WTC11 (cell line): ENCODE measurements around the gene TMCC1.

Experiments used
- CREM ChIP-seq: sonication (generic); formaldehyde crosslinking; IDR thresholded peaks from 2 replicates; pipeline ENCODE4 v1.8.1; 2022; ENCODE audit warnings: mild to moderate bottlenecking, missing genetic modification reagents, moderate library complexity
- ELF4 ChIP-seq: sonication (generic); formaldehyde crosslinking; IDR thresholded peaks from 2 replicates; pipeline ENCODE4 v1.8.1; 2022; ENCODE audit warnings: low read depth, mild to moderate bottlenecking, moderate library complexity, missing genetic modification reagents
- OVOL2 ChIP-seq: fragments of 250-450 bp; sonication (Bioruptor Pico); IDR thresholded peaks from 2 replicates; pipeline ENCODE4 v1.9.0; 2021; ENCODE audit warnings: mild to moderate bottlenecking, borderline replicate concordance
- SP1 ChIP-seq: sonication (generic); formaldehyde crosslinking; conservative IDR thresholded peaks from 2 replicates; pipeline ENCODE4 v1.8.1; 2022; ENCODE audit warnings: missing genetic modification reagents
- ZNF416 ChIP-seq: fragments of 250-450 bp; sonication (Bioruptor Pico); IDR thresholded peaks from 2 replicates; pipeline ENCODE4 v1.9.0; 2021; ENCODE audit warnings: mild to moderate bottlenecking, inconsistent platforms
- ZNF423 ChIP-seq: fragments of 250-450 bp; sonication (Bioruptor Pico); IDR thresholded peaks from 2 replicates; pipeline ENCODE4 v2.1.2; 2022; ENCODE audit warnings: mild to moderate bottlenecking, moderate library complexity
- TF ChIP-seq, protein P1 (sequence below): sonication (generic); formaldehyde crosslinking; IDR thresholded peaks from 2 replicates; pipeline ENCODE4 v1.8.0; 2022; ENCODE audit warnings: mild to moderate bottlenecking, missing genetic modification reagents
- TF ChIP-seq, protein P2 (sequence below): fragments of 200-600 bp; IDR thresholded peaks from 2 replicates; pipeline ENCODE4 v1.8.0; 2022; ENCODE audit warnings: antibody characterized with exemption
- TF ChIP-seq, protein P3 (sequence below): sonication (generic); formaldehyde crosslinking; IDR thresholded peaks from 2 replicates; pipeline ENCODE4 v1.8.1; 2022; ENCODE audit warnings: mild to moderate bottlenecking, missing genetic modification reagents, moderate library complexity, borderline replicate concordance
- TF ChIP-seq, protein P4 (sequence below): sonication (generic); formaldehyde crosslinking; IDR thresholded peaks from 2 replicates; pipeline ENCODE4 v1.8.0; 2022; ENCODE audit warnings: missing genetic modification reagents
- TF ChIP-seq, protein P5 (sequence below): sonication (generic); formaldehyde crosslinking; IDR thresholded peaks from 2 replicates; pipeline ENCODE4 v1.8.1; 2023; ENCODE audit warnings: mild to moderate bottlenecking, missing genetic modification reagents, borderline replicate concordance

DNA sequence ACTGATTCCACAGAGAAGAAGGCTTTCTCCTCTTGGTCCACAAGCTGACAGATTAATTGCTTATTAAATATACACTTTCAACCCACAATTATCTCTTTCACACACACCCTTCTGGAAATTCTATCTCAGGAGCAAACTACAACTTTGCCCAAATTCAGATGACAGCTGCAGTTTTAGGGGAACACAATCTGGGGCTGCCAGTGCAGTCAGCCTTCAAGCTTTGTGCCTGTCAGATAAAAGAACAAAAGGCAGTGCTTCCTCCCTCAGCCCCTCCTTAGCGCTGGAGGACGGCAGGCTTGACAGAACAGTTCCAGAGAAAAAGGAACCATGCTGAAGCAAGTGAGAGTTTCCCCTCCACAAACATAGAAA lies 99.6 kb downstream of the TMCC1 start:
- TF ChIP-seq, protein P1, sequence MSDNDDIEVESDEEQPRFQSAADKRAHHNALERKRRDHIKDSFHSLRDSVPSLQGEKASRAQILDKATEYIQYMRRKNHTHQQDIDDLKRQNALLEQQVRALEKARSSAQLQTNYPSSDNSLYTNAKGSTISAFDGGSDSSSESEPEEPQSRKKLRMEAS (CRISPR knock-in tag), result no peak
- TF ChIP-seq ZNF423 (CRISPR knock-in tag) (no peak), SP1 (CRISPR knock-in tag) (no peak), ELF4 (CRISPR knock-in tag) (no peak), ZNF416 (no peak), CREM (CRISPR knock-in tag) (no peak), OVOL2 (CRISPR knock-in tag) (no peak)
- TF ChIP-seq, protein P2, sequence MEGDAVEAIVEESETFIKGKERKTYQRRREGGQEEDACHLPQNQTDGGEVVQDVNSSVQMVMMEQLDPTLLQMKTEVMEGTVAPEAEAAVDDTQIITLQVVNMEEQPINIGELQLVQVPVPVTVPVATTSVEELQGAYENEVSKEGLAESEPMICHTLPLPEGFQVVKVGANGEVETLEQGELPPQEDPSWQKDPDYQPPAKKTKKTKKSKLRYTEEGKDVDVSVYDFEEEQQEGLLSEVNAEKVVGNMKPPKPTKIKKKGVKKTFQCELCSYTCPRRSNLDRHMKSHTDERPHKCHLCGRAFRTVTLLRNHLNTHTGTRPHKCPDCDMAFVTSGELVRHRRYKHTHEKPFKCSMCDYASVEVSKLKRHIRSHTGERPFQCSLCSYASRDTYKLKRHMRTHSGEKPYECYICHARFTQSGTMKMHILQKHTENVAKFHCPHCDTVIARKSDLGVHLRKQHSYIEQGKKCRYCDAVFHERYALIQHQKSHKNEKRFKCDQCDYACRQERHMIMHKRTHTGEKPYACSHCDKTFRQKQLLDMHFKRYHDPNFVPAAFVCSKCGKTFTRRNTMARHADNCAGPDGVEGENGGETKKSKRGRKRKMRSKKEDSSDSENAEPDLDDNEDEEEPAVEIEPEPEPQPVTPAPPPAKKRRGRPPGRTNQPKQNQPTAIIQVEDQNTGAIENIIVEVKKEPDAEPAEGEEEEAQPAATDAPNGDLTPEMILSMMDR, result no peak
- TF ChIP-seq, protein P3, sequence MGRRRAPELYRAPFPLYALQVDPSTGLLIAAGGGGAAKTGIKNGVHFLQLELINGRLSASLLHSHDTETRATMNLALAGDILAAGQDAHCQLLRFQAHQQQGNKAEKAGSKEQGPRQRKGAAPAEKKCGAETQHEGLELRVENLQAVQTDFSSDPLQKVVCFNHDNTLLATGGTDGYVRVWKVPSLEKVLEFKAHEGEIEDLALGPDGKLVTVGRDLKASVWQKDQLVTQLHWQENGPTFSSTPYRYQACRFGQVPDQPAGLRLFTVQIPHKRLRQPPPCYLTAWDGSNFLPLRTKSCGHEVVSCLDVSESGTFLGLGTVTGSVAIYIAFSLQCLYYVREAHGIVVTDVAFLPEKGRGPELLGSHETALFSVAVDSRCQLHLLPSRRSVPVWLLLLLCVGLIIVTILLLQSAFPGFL (CRISPR knock-in tag), result no peak
- TF ChIP-seq, protein P4, sequence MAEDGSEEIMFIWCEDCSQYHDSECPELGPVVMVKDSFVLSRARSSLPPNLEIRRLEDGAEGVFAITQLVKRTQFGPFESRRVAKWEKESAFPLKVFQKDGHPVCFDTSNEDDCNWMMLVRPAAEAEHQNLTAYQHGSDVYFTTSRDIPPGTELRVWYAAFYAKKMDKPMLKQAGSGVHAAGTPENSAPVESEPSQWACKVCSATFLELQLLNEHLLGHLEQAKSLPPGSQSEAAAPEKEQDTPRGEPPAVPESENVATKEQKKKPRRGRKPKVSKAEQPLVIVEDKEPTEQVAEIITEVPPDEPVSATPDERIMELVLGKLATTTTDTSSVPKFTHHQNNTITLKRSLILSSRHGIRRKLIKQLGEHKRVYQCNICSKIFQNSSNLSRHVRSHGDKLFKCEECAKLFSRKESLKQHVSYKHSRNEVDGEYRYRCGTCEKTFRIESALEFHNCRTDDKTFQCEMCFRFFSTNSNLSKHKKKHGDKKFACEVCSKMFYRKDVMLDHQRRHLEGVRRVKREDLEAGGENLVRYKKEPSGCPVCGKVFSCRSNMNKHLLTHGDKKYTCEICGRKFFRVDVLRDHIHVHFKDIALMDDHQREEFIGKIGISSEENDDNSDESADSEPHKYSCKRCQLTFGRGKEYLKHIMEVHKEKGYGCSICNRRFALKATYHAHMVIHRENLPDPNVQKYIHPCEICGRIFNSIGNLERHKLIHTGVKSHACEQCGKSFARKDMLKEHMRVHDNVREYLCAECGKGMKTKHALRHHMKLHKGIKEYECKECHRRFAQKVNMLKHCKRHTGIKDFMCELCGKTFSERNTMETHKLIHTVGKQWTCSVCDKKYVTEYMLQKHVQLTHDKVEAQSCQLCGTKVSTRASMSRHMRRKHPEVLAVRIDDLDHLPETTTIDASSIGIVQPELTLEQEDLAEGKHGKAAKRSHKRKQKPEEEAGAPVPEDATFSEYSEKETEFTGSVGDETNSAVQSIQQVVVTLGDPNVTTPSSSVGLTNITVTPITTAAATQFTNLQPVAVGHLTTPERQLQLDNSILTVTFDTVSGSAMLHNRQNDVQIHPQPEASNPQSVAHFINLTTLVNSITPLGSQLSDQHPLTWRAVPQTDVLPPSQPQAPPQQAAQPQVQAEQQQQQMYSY (CRISPR knock-in tag), result no peak
- TF ChIP-seq, protein P5, sequence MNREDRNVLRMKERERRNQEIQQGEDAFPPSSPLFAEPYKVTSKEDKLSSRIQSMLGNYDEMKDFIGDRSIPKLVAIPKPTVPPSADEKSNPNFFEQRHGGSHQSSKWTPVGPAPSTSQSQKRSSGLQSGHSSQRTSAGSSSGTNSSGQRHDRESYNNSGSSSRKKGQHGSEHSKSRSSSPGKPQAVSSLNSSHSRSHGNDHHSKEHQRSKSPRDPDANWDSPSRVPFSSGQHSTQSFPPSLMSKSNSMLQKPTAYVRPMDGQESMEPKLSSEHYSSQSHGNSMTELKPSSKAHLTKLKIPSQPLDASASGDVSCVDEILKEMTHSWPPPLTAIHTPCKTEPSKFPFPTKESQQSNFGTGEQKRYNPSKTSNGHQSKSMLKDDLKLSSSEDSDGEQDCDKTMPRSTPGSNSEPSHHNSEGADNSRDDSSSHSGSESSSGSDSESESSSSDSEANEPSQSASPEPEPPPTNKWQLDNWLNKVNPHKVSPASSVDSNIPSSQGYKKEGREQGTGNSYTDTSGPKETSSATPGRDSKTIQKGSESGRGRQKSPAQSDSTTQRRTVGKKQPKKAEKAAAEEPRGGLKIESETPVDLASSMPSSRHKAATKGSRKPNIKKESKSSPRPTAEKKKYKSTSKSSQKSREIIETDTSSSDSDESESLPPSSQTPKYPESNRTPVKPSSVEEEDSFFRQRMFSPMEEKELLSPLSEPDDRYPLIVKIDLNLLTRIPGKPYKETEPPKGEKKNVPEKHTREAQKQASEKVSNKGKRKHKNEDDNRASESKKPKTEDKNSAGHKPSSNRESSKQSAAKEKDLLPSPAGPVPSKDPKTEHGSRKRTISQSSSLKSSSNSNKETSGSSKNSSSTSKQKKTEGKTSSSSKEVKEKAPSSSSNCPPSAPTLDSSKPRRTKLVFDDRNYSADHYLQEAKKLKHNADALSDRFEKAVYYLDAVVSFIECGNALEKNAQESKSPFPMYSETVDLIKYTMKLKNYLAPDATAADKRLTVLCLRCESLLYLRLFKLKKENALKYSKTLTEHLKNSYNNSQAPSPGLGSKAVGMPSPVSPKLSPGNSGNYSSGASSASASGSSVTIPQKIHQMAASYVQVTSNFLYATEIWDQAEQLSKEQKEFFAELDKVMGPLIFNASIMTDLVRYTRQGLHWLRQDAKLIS (CRISPR knock-in tag), result no peak
